Measurements from ENCODE around the gene ABCC1. TPM values are rescaled to one million over a fixed set of nuclear protein-coding genes. Genes with fewer than 3 reads are reported as not detected.

ABCC1 gene
- total and polyA plus RNA-seq, 4 donors = 2.9 to 61.9 (median 43.6) TPM

DNA sequence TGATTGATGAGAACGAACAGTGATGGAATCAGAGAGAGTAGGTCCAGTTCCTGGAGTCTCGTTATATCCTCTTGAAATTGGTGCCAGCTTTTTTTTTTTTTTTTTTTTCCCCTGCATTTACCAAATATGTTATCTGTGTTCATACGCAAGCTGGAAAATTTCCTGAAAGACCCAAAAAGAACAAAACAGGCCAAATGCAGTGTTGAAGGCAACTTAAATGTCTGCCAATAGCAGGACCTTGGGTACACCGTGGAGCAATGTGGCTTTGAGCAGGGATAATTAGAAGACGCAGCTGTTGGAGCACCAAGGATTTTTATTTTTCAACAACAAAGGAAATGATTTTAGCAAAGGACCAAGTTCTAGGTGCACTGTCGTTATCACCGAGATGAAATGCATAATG, 168.9 kb downstream of the ABCC1 start:
- intact Hi-C loops (cut with DNase I) = no loop called here
- H3K9me3 ChIP-seq (ENCODE audit: control insufficient read depth, low read length) = no peaks in the 10 kb centered on the region
- no peak overlapping the region for H3K27ac ChIP-seq (ENCODE audit: low read depth in 1 of 2, low read length in 2 of 2)
- DNase-seq (no peak), ATAC-seq (ENCODE audit: low FRiP score) (no peak)
- no peaks in the 10 kb centered on the region for H3K27me3 ChIP-seq (ENCODE audit: control insufficient read depth in 1 of 2, insufficient read depth in 2 of 2, low read length in 1 of 2)
- no peak overlapping the region for H3K4me3 ChIP-seq (ENCODE audit: low read length in 2 of 2)
- 97 to 98% methylated on average over 7 of the region's 7 CpGs for WGBS, 2 donors
- H3K36me3 ChIP-seq (ENCODE audit: control insufficient read depth in 1 of 2, insufficient read depth in 2 of 2, low read length in 1 of 2) = peaks cover 3 to 9% of the 10 kb centered on the region in 2 donors
- H3K4me1 ChIP-seq (ENCODE audit: control insufficient read depth in 1 of 2, insufficient read depth in 2 of 2, low read length in 2 of 2) = no peaks in the 10 kb centered on the region

DNA sequence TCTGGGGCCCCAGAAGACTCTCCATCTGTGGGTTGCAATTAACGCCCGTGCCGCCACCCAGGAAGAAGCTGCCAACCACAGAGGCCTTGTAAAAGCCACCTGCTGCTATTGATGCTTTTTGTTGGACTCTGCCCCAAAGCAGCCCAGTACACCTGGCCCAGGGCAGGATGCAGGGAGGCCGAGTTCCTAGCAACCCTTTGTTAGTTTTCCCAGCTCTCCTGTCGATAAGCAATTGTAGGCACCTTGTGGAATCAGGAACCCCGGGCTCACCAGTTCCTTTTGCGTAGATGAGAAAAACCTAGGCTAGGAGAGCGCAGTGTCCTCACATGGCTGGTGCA, 170.6 kb downstream of the ABCC1 start:
- H3K27me3 ChIP-seq (ENCODE audit: control insufficient read depth in 1 of 2, insufficient read depth in 2 of 2, low read length in 1 of 2) = no peaks in the 10 kb centered on the region
- ATAC-seq (ENCODE audit: low FRiP score) (no peak), DNase-seq (no peak)
- H3K4me3 ChIP-seq (ENCODE audit: low read length in 2 of 2) = no peak overlapping the region
- no peaks in the 10 kb centered on the region for H3K4me1 ChIP-seq (ENCODE audit: control insufficient read depth in 1 of 2, insufficient read depth in 2 of 2, low read length in 2 of 2)
- no peak overlapping the region for H3K27ac ChIP-seq (ENCODE audit: low read depth in 1 of 2, low read length in 2 of 2)
- no peaks in the 10 kb centered on the region for H3K9me3 ChIP-seq (ENCODE audit: control insufficient read depth, low read length)
- 72 to 81% methylated on average over 8 of the region's 8 CpGs for whole genome bisulfite sequencing, 2 donors
- H3K36me3 ChIP-seq (ENCODE audit: control insufficient read depth in 1 of 2, insufficient read depth in 2 of 2, low read length in 1 of 2) = peaks cover 3 to 7% of the 10 kb centered on the region in 2 donors
- intact Hi-C loops (cut with DNase I) = loop anchor here (5.0 to 10.0 kb wide), 3 partner anchors 53 to 355 kb away; no protein-coding TSS in a partner anchor

DNA sequence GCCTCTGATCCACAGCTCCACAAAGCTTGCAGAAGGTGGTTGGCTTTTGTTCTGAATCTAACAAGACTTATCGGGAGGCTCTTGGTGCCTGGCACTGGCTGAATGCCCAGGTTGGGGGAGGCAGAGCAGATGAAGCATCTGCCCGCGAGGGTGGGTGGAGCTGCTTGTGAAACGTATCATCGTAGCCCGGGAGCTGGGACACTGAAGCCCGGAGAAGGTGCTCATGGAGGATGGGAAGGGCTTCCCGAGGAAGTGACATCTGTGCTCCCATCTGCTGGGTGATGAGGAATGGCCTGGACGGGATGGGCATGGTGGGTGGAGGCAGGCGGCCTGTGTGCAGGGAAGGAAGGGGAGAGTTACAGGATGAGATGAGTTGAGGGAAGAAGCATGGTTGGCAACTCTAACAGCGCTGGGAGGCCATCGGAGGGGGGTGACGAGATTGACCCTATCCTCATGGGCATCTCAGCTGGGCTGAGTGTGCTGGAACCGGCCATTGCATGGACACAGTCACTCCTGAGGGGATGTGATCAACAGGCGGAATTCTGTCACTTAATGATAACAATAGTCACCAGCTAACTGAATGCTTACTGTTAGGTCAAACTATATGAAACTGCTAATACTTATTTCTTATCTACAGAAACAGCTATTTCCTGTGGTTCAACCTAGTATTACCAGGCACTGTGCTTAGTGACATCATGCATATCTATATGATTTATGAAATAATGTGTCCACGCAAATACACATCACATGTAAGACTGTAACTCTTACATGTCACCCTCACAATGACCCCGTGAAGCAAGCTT, 171.2 kb downstream of the ABCC1 start:
- Histone ChIP-seq H3K27ac (ENCODE audit: low read depth in 1 of 2, low read length in 2 of 2) (no peak overlapping the region), H3K27me3 (ENCODE audit: control insufficient read depth in 1 of 2, insufficient read depth in 2 of 2, low read length in 1 of 2) (no peaks in the 10 kb centered on the region), H3K9me3 (ENCODE audit: control insufficient read depth, low read length) (no peaks in the 10 kb centered on the region), H3K4me3 (ENCODE audit: low read length in 2 of 2) (no peak overlapping the region), H3K36me3 (ENCODE audit: control insufficient read depth in 1 of 2, insufficient read depth in 2 of 2, low read length in 1 of 2) (peaks cover 3 to 7% of the 10 kb centered on the region in 2 donors), H3K4me1 (ENCODE audit: control insufficient read depth in 1 of 2, insufficient read depth in 2 of 2, low read length in 2 of 2) (no peaks in the 10 kb centered on the region)
- WGBS, 2 donors = 40 to 44% methylated on average over 17 of the region's 17 CpGs
- DNase-seq (peak in 1 of 2 donors; percentile 57), ATAC-seq (ENCODE audit: low FRiP score) (peak; percentile 13)
- intact Hi-C loops (cut with DNase I) = loop anchor here (5.0 to 10.0 kb wide), 3 partner anchors 53 to 356 kb away; no protein-coding TSS in a partner anchor

DNA sequence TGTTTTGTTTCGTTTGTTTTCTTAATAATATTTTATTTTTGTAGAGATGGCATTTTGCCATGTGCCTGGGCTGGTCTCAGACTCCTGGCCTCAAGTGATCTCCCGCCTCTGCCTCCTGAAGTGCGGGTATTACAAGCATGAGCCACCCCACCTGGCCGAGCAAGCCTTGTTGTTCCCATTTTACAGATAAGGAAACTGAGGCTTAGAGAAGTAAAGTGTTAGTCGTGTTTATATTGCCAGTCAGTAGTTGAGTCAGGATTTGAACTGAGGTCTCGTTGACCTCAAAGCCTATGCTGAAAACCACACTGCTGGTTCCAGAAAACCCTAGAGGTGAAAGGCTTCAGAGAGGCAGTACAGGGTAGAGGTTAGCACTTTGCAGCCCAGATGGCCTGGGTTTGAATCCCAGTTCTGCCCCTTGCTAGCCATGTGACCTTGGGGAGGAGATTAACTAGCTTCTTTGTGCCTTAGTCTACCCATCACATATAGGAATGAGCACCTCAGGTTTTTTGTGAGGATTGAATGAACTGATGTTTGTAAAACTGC, 171.8 kb downstream of the ABCC1 start:
- no peaks in the 10 kb centered on the region for H3K9me3 ChIP-seq (ENCODE audit: control insufficient read depth, low read length)
- H3K27me3 ChIP-seq (ENCODE audit: control insufficient read depth in 1 of 2, insufficient read depth in 2 of 2, low read length in 1 of 2) = no peaks in the 10 kb centered on the region
- WGBS, 2 donors = 60 to 61% methylated on average over 6 of the region's 6 CpGs
- no peak overlapping the region for H3K4me3 ChIP-seq (ENCODE audit: low read length in 2 of 2)
- peaks cover 3 to 8% of the 10 kb centered on the region in 2 donors for H3K36me3 ChIP-seq (ENCODE audit: control insufficient read depth in 1 of 2, insufficient read depth in 2 of 2, low read length in 1 of 2)
- DNase-seq (no peak), ATAC-seq (ENCODE audit: low FRiP score) (no peak)
- H3K4me1 ChIP-seq (ENCODE audit: control insufficient read depth in 1 of 2, insufficient read depth in 2 of 2, low read length in 2 of 2) = no peaks in the 10 kb centered on the region
- H3K27ac ChIP-seq (ENCODE audit: low read depth in 1 of 2, low read length in 2 of 2) = no peak overlapping the region
- intact Hi-C loops (cut with DNase I) = loop anchor here (5.0 to 10.0 kb wide), 3 partner anchors 54 to 356 kb away; no protein-coding TSS in a partner anchor

DNA sequence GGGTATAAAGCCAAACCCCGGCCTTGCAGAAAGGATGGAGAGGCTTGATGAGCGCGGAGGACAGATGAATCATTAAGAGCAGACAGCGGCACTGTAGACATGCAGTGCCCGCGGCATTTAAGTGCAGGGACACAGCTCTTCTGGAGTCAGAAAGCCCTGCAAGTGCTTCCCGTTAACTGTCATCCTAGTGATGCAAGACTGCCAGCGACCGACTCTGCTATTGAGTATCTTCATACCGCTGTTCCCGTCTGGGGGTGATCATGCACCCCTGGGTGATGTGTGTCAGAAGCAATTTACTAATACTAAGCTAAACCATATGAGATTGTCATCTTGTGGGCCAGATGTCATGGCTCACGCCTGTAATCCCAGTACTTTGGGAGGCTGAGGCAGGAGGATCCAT, 172.8 kb downstream of the ABCC1 start:
- Histone ChIP-seq H3K9me3 (ENCODE audit: control insufficient read depth, low read length) (no peaks in the 10 kb centered on the region), H3K4me1 (ENCODE audit: control insufficient read depth in 1 of 2, insufficient read depth in 2 of 2, low read length in 2 of 2) (no peaks in the 10 kb centered on the region), H3K4me3 (ENCODE audit: low read length in 2 of 2) (no peak overlapping the region), H3K27ac (ENCODE audit: low read depth in 1 of 2, low read length in 2 of 2) (no peak overlapping the region), H3K27me3 (ENCODE audit: control insufficient read depth in 1 of 2, insufficient read depth in 2 of 2, low read length in 1 of 2) (no peaks in the 10 kb centered on the region), H3K36me3 (ENCODE audit: control insufficient read depth in 1 of 2, insufficient read depth in 2 of 2, low read length in 1 of 2) (peaks cover 3 to 8% of the 10 kb centered on the region in 2 donors)
- DNase-seq (no peak), ATAC-seq (ENCODE audit: low FRiP score) (no peak)
- intact Hi-C loops (cut with DNase I) = loop anchor here (5.0 to 10.0 kb wide), 3 partner anchors 55 to 357 kb away; no protein-coding TSS in a partner anchor
- 95 to 97% methylated on average over 12 of the region's 12 CpGs for WGBS, 2 donors

DNA sequence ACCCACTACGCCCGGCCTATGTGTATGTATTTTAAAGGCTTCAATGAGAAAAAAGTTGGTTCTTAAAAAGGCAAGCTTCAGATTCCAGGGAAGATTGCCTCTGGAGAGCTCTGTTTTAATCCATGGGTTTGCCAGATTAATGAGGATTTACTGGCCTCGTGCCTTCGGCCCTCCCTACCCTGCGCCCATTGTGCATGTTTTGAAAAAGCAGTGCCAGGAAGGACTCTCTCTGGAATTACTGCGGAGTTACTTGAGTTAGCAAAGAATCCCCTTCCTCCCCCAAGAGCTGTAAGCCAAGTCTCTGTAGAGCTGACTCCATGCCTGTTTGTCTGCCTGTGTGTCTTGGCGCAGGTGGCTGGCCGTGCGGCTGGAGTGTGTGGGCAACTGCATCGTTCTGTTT, 175.0 kb downstream of the ABCC1 start:
- WGBS, 2 donors = 8 to 10% methylated on average over 10 of the region's 10 CpGs
- ATAC-seq (ENCODE audit: low FRiP score) = no peak

DNA sequence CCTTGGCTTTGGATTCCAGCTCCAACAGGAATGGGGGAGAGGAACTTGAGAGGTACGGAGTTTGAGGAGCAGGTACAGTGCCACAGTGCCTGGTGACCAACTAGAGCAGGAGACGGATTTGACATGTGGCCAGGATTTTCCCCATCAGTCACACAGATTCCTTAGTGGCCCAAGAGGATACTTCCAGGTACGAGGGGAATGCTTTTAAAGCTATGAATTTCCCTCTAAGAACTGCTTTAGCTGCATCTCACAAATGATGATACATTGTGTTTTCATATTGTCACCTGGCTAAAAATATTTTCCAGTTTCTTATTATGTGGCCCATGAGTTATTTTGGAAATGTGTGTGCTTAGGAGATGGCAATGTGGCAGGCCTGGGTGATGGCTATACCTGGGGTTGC, 175.6 kb downstream of the ABCC1 start:
- intact Hi-C loops (cut with DNase I) = loop anchor here (5.0 to 10.0 kb wide), 3 partner anchors 58 to 360 kb away; no protein-coding TSS in a partner anchor

More for the DNA sequence above, 175.0 kb downstream of the ABCC1 start:
- DNase-seq = no peak
- H3K27ac ChIP-seq (ENCODE audit: low read depth in 1 of 2, low read length in 2 of 2) = peak overlapping the region in 1 of 2 donors; percentile 48
- no peaks in the 10 kb centered on the region for H3K9me3 ChIP-seq (ENCODE audit: control insufficient read depth, low read length)
- H3K4me1 ChIP-seq (ENCODE audit: control insufficient read depth in 1 of 2, insufficient read depth in 2 of 2, low read length in 2 of 2) = no peaks in the 10 kb centered on the region
- intact Hi-C loops (cut with DNase I) = loop anchor here (5.0 to 10.0 kb wide), 3 partner anchors 57 to 360 kb away; no protein-coding TSS in a partner anchor
- H3K4me3 ChIP-seq (ENCODE audit: low read length in 2 of 2) = no peak overlapping the region
- H3K27me3 ChIP-seq (ENCODE audit: control insufficient read depth in 1 of 2, insufficient read depth in 2 of 2, low read length in 1 of 2) = no peaks in the 10 kb centered on the region
- peaks cover 3 to 8% of the 10 kb centered on the region in 2 donors for H3K36me3 ChIP-seq (ENCODE audit: control insufficient read depth in 1 of 2, insufficient read depth in 2 of 2, low read length in 1 of 2)

DNA sequence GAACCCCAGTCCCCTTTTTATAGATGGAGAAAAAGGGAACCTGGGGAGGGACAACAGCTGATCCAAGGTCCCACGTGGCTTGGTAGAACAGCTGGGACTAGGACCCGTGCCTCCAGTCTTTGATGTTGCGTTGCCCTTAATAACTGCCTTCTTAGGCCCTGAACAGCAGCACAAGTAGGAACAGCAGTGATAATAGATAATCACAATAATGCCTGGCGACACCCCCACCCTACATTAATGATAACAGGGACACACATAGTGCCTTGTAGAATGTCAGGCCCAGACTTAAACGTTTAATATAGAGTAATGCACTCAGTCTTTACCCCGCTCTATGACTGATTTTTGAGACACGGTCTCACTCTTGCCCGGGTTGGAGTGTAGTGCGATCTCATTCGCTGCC, 177.5 kb downstream of the ABCC1 start:
- no peaks in the 10 kb centered on the region for H3K27me3 ChIP-seq (ENCODE audit: control insufficient read depth in 1 of 2, insufficient read depth in 2 of 2, low read length in 1 of 2)
- no peaks in the 10 kb centered on the region for H3K9me3 ChIP-seq (ENCODE audit: control insufficient read depth, low read length)
- intact Hi-C loops (cut with DNase I) = loop anchor here in 1 of 2 donors (2.0 to 10.0 kb wide), 2 partner anchors 252 to 362 kb away; no protein-coding TSS in a partner anchor
- 69 to 72% methylated on average over 10 of the region's 10 CpGs for WGBS, 2 donors
- H3K4me3 ChIP-seq (ENCODE audit: low read length in 2 of 2) = no peak overlapping the region
- DNase-seq = no peak
- peak overlapping the region in 1 of 2 donors; percentile 37 for H3K27ac ChIP-seq (ENCODE audit: low read depth in 1 of 2, low read length in 2 of 2)
- H3K36me3 ChIP-seq (ENCODE audit: control insufficient read depth in 1 of 2, insufficient read depth in 2 of 2, low read length in 1 of 2) = peaks cover 6% of the 10 kb centered on the region in 2 donors
- no peaks in the 10 kb centered on the region for H3K4me1 ChIP-seq (ENCODE audit: control insufficient read depth in 1 of 2, insufficient read depth in 2 of 2, low read length in 2 of 2)
- ATAC-seq (ENCODE audit: low FRiP score) = no peak

More for the DNA sequence above, 175.6 kb downstream of the ABCC1 start:
- Histone ChIP-seq H3K4me1 (ENCODE audit: control insufficient read depth in 1 of 2, insufficient read depth in 2 of 2, low read length in 2 of 2) (no peaks in the 10 kb centered on the region), H3K9me3 (ENCODE audit: control insufficient read depth, low read length) (no peaks in the 10 kb centered on the region), H3K27ac (ENCODE audit: low read depth in 1 of 2, low read length in 2 of 2) (peak overlapping the region in 1 of 2 donors; percentile 48), H3K27me3 (ENCODE audit: control insufficient read depth in 1 of 2, insufficient read depth in 2 of 2, low read length in 1 of 2) (no peaks in the 10 kb centered on the region), H3K36me3 (ENCODE audit: control insufficient read depth in 1 of 2, insufficient read depth in 2 of 2, low read length in 1 of 2) (peaks cover 3 to 8% of the 10 kb centered on the region in 2 donors), H3K4me3 (ENCODE audit: low read length in 2 of 2) (no peak overlapping the region)
- 90 to 91% methylated on average over 3 of the region's 3 CpGs for WGBS, 2 donors
- no peak for DNase-seq
- ATAC-seq (ENCODE audit: low FRiP score) = no peak

All from aorta (tissue), 5 donors.